ENCODE results near the gene PIWIL1.

The PIWIL1 gene

DNA sequence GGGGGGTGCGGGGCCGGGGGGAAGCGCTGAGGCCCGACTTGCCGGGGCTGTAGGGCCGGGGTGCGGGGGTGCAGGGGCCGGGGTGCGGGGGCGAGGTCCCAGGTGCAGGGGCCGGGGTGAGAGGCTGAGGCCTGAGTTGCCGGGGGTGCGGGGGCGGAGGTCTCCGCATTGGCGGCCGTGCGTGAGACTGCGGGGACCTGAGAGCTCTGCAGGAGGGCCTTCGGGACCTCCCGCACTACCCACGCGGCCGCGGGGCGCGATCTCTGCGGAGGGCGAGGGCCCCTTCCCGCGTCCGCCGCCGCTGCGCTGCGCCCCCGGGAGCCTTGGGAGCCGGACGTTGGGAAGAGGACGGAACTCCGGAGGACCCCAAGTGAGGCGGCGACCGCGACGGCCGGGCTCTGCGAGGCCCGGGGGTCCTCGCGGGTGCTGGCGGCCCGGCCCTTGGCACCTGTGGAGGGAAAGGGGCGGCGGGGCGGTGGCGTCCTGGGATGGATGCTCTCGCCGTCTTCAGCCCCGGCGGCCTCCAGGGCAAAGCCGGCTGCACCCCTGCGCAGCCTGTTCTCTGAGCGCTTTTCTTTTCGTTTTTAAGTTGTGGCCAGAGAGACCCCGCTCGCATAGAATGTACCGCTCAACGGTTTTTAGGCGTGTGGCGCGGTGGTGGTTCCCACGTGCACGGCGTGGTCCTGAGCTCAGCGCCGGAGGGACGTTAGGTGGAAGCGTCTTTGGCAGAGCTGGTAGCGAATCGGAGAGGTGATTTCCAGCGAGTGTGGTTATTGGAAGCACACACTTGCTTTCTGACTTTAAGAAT is 1.3 kb downstream of the PIWIL1 start:
- DNase-seq = no peak

DNA sequence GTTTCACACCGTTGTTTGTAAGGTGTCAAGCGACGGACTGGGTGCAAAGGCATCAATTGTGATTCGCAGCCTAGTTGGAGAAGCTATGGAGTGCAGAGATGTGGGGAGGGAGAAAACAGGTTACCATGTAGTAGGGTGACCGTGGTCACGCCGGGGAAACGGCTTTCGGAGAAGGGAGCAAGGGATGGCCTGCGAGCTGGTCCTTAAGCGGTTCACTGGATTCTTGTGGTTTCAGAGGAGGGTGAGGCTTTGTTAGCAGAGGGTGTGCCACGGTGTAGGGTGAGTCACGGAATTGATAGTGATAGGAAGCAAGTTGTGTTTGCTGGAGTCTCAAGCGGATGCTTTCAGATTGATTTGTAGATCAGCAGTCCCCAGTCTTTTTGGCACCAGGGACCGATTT is 2.3 kb downstream of the PIWIL1 start:
- no peak for DNase-seq

DNA sequence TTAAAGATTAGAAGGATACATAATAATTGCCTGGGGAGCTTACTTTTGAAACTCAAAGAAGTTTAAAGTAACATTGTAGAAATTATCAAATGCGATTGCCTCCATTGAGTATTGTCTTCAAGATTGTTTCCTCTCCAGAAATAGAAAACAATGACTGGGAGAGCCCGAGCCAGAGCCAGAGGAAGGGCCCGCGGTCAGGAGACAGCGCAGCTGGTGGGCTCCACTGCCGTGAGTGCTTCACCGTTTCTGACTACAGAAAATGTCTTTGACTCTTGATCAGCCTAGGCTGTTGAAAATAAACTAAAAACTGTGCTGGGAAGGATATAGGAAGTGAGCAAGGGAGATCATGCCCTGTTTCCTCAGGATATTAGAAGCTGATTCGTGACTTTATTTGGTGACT is 4.8 kb downstream of the PIWIL1 start:
- no peak for DNase-seq

DNA sequence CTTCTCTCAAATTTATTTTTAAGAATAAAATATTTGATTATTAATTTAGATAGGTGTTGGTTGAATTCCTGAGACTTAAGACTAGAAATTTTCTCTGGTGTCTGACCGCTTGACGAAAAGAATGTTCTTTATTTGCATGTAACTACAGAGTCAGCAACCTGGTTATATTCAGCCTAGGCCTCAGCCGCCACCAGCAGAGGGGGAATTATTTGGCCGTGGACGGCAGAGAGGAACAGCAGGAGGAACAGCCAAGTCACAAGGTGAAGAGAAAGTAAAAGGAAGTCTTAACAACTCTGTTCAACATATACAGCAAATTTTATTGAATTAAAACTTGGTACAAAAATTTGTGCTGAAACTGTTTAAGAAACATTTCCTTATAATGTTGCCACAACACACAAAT is 5.2 kb downstream of the PIWIL1 start:
- no peak for DNase-seq

DNA sequence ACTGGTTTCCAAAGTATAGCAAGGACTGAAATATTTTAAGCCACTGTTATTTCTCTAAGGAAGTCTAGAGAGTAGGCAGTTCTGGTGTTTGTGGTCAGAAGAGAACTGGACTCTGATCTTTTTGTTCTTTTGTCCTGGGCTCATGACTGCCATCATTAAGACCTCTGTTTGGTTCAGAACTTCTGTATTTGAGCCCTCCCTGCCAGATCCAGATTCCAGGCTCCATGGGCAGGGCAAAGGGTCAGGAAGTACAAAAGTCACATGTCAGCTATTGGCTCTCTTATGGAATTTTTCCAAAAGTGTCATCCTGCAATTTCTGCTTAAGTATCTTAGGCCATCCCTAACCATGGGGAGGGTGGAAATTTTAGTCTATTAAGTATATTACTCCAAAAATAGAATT is 6.8 kb downstream of the PIWIL1 start:
- no peak for DNase-seq

DNA sequence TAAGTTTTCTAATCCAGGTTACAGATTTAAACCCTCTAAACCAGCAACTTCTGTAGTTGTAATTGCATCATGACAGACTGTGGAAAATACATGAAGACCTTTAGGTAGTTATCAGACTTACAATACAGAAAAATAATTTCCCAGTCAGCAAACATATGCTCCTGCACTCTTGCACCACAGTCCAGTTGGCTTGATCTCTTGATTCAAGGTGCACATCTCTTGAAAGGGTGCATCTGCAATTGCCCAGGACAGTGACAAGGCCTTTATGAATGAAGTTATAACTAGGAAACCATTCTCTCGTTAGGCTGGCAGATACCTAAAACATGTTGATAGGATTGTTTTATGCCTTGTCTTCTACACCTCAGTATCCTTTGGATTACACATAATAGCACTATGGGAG is 7.6 kb downstream of the PIWIL1 start:
- no peak for DNase-seq

DNA sequence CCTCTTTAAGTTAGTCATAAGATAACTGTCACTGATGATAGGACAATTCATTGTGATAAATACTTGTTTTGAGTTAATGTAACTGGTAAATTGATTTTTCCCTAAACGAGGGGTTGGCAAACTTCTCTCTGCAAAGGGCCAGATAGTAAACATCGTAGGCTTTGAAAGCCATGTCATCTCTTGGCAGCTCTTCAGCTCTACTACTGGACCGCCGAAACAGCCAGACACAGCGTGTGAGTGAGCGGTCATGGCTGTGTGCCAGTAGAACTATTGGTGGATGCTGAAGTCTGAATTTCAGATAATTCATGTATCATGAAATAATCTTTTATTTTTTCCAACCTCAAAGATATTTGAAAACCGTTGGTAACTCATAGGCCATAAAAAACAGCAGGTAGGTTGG is 9.9 kb downstream of the PIWIL1 start:
- no peak for DNase-seq

DNA sequence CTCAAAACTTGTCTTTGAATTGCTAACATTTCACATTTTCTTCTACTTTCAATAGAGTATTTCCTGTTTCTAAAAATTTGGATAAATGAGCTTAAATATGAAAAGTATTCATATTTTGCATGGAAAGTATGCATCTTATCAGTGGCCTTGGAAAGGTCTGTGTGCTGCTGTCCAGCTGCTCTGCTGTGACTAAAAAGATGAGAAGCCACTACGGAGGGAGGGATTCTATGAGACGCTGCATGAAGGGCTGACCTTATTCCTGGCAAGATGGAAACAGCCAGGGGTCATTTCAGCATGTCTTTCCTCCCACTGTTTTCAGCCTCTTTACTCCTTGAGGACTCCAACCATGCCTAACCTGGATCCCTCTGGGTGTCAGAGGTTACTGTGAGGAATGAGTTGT is 13.0 kb downstream of the PIWIL1 start:
- no peak for DNase-seq

DNA sequence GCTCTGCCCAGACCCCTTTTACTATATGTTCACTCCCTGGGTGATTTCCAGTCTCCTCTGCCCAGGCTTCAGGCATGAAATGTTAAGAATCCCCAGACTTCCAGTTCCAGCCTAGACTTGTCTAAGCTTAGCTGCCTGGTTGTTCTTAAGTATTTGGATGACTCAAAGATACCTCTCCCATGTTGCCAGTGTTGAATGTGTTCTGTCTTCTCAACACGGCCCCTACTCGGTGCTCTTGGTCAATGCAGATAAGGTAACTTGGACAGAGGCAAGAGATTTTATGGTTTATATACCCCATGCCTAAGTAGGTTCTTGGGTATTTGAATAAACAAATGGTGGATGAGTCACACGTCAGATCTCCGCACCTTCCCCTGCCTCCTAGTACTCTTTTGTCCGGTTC is 13.6 kb downstream of the PIWIL1 start:
- no peak for DNase-seq

DNA sequence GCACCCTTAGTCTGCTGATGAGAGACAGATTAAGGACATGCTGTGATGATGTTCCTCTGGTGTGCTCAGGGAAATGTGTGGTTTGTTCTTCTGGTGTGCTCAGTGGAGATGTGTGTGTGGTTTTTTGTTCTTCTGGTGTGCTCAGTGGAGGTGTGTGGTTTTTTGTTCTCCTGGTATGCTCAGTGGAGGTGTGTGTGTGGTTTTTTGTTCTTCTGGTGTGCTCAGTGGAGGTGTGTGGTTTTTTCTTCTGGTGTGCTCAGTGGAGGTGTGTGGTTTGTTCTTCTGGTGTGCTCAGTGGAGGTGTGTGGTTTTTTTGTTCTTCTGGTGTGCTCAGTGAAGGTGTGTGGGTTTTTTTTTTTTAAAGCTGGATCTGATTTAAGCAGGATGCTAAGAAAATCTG is 15.4 kb downstream of the PIWIL1 start:
- DNase-seq = no peak

DNA sequence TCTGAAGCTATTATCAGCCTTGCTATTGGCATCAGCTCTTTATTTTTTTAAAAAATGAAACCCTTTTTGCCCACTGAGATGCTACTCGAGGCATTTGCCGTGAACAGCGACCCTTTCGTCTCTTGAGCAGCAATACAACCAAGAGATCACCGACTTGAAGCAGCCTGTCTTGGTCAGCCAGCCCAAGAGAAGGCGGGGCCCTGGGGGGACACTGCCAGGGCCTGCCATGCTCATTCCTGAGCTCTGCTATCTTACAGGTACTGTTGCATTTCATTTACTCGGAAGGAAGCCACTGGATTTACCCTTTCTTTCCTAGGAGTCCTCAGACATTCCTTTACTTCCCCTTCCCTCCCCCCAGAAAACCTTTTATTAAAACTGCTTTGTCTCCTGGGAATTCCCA is 16.7 kb downstream of the PIWIL1 start:
- DNase-seq = no peak

DNA sequence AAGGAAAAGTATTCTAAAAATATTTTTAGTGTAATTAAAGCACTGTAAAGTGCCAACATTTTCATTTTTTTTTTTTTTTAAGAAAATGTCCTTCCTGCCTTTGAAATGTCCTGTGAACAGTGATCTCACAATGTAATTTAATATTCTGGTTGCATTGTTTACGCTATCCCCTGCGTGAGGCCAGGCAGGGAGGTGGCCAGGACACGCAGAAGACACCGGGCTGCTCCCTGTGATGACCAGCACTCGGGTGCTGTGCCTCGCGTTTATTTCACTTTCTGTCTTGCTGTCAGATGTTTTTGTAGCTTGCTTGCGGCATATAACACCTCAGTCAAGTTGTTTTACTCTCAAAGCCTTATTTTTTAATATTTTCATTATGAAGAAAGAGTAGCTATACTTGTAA is 18.5 kb downstream of the PIWIL1 start:
- no peak for DNase-seq

DNA sequence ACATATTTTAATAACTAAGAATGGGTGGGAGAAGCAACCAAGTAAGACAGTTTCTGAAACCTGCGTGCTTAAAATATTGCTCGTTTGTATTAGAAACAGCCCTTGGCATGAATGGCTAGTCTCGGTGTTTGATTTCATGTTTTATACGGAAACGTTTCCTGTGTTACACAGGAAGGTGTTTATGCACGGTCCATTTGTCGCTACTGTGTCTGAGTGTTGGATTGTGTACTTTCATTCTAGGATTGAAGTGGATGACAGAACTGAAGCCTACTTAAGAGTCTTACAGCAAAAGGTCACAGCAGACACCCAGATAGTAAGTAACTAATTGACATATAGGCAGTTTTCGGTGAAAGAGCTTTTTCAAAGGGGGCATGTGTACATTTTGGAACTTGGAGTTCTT is 19.6 kb downstream of the PIWIL1 start:
- no peak for DNase-seq

DNA sequence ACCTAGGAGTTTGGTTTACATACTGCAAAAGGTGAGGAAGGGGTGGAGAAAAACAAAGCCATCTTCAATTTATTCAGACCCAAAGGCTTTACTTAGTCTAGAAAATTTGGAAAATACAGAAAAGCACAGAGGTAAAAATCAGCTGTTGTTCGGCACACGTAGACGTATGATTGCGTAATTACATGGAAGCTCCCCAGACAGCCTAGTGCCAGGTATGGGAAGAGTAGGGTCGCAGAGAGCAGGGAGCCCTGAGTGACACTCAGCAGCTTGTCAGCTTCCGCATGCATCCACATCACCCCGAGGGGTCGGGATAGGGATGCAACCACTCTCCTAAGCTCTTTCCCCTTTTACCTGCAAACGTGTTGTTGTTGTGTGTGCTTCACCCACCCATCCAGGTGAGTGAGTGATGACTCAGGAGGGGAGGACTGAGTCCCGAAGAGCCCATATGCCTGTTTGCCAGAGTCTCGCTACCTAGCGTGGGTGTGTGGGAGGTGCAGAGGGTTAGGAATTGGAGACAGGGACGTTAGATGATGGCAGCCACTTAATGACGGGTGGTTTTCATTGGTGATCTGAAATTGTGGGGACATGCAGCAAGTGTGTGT is 20.1 kb downstream of the PIWIL1 start:
- DNase-seq = no peak

DNA sequence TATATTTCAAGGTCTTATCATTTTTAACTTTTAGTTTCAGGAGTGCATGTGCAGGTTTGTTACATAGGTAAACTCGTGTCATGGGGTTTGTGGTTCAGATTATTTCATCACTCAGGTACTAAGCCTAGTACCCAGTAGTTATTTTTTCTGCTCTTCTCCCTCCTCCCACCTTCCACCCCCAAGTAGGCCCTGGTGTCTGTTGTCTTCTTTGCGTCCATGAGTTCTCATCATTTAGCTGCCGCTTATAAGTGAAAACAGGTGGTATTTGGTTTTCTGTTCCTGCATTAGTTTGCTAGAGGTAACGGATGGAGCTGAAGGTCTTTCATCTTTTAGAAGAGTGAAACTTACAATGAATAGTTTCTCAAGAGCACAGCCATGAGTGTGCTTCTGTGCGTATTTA is 24.4 kb downstream of the PIWIL1 start:
- no peak for DNase-seq

DNA sequence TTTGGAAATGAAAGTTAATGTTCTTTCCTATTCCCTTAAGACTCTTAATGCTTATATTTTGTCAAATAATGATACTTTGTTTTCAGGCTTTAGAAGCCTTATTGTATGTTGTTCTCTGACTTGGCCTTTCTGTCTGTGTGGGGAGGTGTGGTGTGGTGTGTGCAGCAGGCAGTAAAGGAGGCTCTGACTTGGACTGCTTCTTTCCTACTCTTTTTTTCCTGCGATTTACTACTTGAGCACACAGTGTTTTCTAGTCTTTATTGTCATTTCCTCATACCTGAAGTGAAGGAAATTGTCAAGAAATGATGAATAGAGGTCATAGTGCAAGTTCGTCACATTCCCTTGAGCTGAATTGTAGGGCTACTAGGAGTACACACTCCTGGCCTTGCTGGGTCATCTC is 26.9 kb downstream of the PIWIL1 start:
- no peak for DNase-seq

DNA sequence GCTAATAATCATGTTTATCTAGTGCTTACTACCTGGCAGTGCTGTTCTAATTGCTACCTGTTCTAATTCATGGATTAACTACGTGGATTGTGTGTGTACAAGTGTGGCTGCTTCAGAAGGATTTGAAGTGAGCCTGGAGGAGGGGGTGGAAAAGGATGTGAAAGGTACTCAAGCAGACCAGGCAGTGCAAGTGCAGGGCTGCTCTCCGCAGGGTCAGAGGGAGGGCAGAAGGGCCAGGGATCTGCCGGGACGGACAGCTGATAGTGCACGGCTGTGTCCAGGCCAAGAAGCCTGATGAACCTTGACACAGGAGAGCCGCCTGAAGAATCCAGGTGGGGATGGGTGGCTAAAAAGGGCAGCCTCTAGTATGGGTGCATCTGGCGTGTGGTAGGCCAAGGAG is 28.5 kb downstream of the PIWIL1 start:
- DNase-seq = no peak

DNA sequence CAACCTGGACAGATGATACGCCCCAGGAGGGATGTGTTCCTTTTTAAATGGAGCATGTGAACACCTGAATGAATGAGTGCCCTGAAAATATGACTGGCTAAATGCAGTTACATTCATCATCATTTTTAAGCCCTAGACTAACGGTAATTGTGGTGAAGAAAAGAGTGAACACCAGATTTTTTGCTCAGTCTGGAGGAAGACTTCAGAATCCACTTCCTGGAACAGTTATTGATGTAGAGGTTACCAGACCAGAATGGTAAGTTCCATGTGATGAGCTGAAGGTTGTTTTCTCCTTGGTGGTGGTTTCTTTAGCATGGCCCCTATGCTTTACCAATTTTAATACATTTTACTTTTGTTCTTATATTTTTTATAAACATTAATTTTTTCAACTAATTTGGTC is 29.3 kb downstream of the PIWIL1 start:
- no peak for DNase-seq

DNA sequence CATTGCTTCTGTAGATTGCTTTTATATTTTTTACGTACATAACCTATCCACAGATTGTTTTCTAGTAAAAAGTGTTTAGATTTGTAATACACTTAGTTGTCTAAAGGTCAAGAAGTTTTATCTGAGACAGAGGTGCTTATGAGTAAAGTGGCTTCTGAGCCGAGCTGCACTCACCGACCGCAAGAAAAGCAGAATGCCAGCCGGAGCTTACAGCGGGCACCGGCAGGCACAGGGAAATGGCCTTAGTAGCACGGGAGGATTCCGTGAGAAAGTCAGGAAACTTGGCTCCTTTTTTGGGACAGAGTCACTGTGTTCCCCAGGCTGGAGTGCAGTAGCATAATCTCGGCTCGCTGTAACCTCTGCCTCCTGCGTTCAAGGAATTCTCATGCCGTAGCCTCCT is 29.8 kb downstream of the PIWIL1 start:
- no peak for DNase-seq

DNA sequence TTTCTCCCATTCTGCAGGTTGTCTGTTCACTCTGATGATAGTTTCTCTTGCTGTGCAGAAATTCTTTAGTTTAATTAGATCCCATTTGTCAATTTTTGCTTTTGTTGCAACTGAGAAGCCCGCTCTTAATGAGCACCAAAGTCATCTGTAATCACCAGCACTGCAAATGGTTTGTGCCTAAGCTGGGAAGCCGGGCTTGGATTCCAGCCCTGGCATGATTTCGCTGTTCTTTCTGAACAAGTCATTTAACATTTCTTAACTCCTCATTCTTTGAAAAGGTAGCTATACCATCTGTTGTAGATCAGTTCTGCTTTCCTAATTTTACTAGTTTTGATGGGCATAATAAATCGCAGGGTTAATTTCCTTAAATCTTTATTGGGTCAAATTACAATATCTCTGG is 32.1 kb downstream of the PIWIL1 start:
- DNase-seq = no peak

DNA sequence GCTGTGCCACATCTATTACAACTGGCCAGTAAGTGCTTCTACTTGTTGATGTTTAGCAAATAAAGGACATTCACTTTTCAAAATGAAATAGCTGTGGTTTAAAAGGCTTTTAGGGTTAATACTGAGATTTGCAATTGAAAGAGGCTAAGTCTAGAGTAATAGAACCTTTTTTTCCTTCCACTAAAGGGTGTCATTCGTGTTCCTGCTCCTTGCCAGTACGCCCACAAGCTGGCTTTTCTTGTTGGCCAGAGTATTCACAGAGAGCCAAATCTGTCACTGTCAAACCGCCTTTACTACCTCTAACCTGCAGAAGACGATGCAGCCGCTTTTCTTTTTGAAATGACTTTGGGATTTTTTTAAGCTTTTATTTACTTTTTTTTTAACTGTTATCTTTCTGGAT is 33.6 kb downstream of the PIWIL1 start:
- DNase-seq = no peak

DNA sequence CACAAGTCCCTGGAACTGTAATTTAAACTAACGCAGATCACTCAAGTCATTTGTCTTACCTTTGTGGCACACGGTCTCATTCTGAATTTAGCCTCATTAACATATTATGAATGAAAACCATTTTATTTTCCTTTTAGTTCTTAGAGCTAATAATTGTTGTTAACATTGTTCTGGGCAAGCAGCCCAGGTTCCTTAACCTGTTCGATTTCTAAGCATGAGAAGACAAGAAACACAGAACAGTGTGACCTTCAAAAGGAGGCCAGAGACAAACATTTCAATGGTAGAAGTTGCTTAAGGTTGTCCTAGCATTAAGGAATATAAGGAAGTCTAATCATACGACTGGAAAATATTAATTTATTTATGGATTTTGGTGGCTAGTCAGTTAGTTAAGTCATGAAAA is 35.2 kb downstream of the PIWIL1 start:
- DNase-seq = no peak

DNA sequence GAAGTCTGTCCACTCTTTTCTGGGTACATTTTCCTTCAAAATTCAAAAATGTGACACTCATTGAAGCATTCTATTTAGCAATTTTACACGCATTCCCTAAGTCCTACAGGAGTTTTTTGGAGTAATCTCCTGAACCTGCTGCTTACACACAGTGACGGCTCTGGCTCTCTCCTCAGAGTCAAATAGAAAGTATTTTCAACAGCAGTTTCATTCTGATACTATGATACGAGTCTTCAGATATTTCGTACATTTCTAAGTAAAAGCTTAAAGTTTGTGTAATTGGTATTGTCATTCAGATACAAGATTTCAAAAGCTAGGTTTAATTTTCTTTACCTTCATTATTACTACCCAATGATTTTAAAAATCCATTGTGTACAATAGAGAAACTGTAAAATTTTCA is 36.4 kb downstream of the PIWIL1 start:
- DNase-seq = no peak

DNA sequence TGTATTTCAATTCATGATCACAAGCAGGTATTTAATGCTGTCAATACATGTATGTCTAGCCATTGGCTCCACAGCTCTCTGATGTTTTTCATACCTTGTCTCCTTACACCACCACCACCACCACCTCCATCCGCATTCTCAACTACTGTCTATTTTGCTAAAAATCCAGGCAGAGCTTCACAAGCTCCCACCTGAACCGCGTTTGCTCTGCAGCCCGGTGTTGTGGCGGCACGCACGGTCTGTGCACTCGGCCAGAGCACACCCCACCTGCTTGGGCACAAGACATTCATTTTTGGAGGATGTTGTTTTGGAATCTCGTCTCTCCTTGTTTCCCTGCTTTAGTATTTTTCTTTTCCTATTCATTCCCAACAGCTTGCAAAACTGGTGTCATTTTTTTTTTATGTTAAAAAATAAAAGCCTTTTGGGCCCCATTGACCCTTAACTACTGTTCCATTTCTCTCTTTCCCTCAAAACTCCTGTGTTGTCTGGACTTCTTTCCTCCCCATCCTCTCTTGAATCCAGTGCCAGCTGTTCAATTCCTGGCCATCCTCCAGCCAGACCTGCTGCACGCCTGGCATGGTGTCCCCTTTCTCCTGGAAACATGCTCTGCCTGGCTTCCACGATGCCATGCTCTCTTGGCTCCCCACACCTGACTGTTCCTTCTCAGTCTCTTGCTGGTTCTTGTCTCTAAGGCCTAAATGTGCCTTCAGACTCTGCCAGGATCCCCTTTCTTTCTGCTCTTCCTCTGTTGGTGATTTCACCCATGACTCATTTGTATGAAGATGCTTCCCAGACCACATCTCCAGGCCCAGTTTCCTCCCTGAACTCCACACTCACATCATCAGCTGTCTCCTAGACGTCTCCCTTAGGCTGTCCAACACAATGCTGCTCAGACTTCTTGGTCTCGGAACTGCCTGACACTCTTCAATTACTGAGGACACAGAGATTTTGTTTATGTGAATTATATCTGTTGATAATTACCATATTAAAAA is 37.9 kb downstream of the PIWIL1 start:
- DNase-seq = no peak
